ENCODE data around the gene IQGAP3. TPM values are rescaled to one million over a fixed set of nuclear protein-coding genes. Genes with fewer than 3 reads are reported as not detected.
A peak's percentile ranks its signal among the peaks of the same experiment; 100 is the strongest.

The IQGAP3 gene
- total and polyA plus RNA-seq, 12 donors, result 0.07 to 3.8 (median 0.23) TPM

DNA sequence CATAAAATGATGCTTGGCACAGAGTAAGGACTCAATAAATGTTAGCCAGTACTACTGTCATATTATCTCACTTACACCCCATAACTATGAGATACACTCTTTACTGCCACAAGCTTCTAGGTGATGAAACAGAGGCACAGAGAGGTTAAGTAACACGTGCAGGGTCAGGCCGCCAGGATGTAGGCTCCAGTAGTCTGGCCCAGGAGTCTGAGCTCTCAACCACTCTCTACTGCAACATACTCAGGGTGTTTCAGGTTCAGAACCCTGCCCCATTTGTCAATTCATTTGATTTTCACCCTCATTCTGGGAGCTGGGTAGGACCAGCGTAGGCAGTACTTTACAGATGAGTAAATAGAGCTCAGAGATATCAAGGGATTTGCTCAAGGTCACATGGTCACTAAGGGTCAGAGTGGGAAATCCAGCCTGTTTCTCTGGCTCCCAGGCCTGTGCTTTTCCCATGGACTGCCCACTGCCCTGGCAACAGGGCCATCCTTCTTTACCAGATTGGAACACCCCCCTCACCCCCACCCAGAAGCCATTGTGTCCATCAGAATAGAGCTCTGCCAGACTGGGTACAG, 21.2 kb downstream of the IQGAP3 start:
- TF ChIP-seq, protein P1, sequence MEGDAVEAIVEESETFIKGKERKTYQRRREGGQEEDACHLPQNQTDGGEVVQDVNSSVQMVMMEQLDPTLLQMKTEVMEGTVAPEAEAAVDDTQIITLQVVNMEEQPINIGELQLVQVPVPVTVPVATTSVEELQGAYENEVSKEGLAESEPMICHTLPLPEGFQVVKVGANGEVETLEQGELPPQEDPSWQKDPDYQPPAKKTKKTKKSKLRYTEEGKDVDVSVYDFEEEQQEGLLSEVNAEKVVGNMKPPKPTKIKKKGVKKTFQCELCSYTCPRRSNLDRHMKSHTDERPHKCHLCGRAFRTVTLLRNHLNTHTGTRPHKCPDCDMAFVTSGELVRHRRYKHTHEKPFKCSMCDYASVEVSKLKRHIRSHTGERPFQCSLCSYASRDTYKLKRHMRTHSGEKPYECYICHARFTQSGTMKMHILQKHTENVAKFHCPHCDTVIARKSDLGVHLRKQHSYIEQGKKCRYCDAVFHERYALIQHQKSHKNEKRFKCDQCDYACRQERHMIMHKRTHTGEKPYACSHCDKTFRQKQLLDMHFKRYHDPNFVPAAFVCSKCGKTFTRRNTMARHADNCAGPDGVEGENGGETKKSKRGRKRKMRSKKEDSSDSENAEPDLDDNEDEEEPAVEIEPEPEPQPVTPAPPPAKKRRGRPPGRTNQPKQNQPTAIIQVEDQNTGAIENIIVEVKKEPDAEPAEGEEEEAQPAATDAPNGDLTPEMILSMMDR (IDR thresholded peaks at IDR 0.05), result no peak
- Histone ChIP-seq H3K36me3 (peaks cover 0 to 19% (median 0%) of the 10 kb centered on the region in 9 donors), H3K4me3 (no peak overlapping the region), H3K9me3 (no peaks in the 10 kb centered on the region), H3K27me3 (no peaks in the 10 kb centered on the region), H3K27ac (no peak overlapping the region), H3K4me1 (peaks cover 0 to 7% (median 0%) of the 10 kb centered on the region in 9 donors)
- no peak for DNase-seq
- intact Hi-C loops (cut with DNase I), result no loop called here
- ATAC-seq, result no peak
- 89 to 91% methylated on average over 3 of the region's 3 CpGs for WGBS, 2 donors

DNA sequence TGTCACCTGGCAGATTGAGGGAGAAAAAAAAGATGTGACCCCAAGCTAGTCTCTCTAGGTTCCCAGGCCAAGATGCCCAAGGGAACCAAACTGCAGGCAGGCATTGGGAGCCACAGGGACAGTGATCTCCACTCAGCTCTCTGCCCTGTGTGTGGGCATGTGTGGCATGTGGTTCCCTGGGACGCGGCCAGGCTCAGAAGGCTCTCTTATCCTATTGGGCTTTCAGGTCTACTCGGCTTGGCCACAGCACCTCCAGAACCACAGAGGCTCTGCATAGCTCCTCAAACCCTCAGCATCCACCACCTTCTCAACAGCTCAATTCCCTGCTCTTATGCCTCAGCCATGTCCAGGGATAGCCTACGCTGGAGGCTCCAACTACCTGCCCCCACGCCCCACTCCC, 22.0 kb downstream of the IQGAP3 start:
- Histone ChIP-seq H3K27ac (no peak overlapping the region), H3K36me3 (peaks cover 0 to 14% (median 0%) of the 10 kb centered on the region in 9 donors), H3K4me1 (peaks cover 0 to 7% (median 0%) of the 10 kb centered on the region in 9 donors), H3K4me3 (no peak overlapping the region), H3K27me3 (no peaks in the 10 kb centered on the region), H3K9me3 (no peaks in the 10 kb centered on the region)
- TF ChIP-seq, protein P1 (IDR thresholded peaks at IDR 0.05), result no peak
- WGBS, 2 donors, result 68 to 77% methylated on average over 5 of the region's 5 CpGs
- intact Hi-C loops (cut with DNase I), result no loop called here
- DNase-seq (peak; percentile 37 to 42), ATAC-seq (peak; percentile 50 to 79 (median 68))

DNA sequence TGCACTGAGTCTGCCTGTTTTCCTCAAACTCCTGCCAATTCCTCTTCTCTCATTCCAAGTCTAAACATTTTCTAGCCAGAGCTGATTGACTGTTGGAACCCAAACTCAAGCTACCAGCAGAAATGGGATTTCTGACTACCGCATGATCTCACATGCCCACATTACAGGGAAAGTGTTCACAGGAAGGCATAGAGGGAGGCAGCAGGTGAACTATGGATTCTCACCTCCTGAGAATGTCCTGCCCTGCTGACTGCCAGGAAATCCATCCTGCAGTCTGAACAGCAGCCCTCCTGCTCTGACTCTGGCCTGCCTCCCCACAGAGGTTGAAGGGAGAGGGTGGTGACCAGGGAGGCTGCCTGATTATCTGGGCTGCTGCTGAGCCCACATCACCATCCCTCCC, 22.5 kb downstream of the IQGAP3 start:
- peaks cover 0 to 7% (median 0%) of the 10 kb centered on the region in 9 donors for H3K4me1 ChIP-seq
- H3K27ac ChIP-seq, result no peak overlapping the region
- H3K4me3 ChIP-seq, result no peak overlapping the region
- intact Hi-C loops (cut with DNase I), result loop anchor here in 1 of 10 donors (10.0 kb wide), 1 partner anchor 165 kb away; no protein-coding TSS in a partner anchor
- H3K9me3 ChIP-seq, result no peaks in the 10 kb centered on the region
- DNase-seq (no peak), ATAC-seq (no peak)
- WGBS, 2 donors, result 91 to 93% methylated on average over 1 of the region's 1 CpG
- H3K27me3 ChIP-seq, result no peaks in the 10 kb centered on the region
- H3K36me3 ChIP-seq, result peaks cover 0 to 14% (median 0%) of the 10 kb centered on the region in 9 donors
- TF ChIP-seq, protein P1 (IDR thresholded peaks at IDR 0.05), result no peak

DNA sequence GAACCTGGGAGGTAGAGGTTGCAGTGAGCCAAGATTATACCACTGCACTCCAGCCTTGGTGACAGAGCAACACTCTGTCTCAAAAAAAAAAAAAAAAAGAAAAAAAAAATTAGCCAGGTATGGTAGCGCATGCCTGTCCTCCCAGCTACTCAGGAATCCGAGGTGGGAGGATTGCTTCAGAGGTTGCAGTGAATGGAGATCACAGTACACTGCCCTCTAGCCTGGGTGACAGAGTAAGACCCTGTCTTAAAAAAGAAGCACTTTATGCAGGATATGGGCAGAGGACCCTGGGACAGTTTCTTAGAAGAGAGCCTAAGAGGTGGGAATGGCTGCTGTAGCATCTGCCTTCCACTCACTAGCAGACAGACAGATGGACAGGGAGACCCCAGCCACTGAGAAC, 23.0 kb downstream of the IQGAP3 start:
- DNase-seq (no peak), ATAC-seq (peak in 1 of 8 donors; percentile 42)
- Histone ChIP-seq H3K4me1 (peaks cover 0 to 7% (median 0%) of the 10 kb centered on the region in 9 donors), H3K27me3 (no peaks in the 10 kb centered on the region), H3K9me3 (no peaks in the 10 kb centered on the region), H3K4me3 (no peak overlapping the region), H3K36me3 (peaks cover 0 to 11% (median 0%) of the 10 kb centered on the region in 9 donors), H3K27ac (no peak overlapping the region)
- WGBS, 2 donors, result 72 to 81% methylated on average over 2 of the region's 2 CpGs
- TF ChIP-seq, protein P1 (IDR thresholded peaks at IDR 0.05), result no peak
- intact Hi-C loops (cut with DNase I), result loop anchor here in 1 of 10 donors (10.0 kb wide), 1 partner anchor 165 kb away; no protein-coding TSS in a partner anchor
